Bronchial epithelial cell (primary cell): ENCODE results near the gene WWP2. TPM values are rescaled to one million over a fixed set of nuclear protein-coding genes. Genes with fewer than 3 reads are reported as not detected.

ENCODE experiments used
- DNase-seq: peaks from one replicate; pipeline ENCODE4 v3.0.0-alpha.2; 2010; ENCODE audit warnings: low read depth
- FAIRE-seq: peaks from 2 replicates; lab custom pipeline; 2011; peaks lifted over from hg19 to GRCh38; lab: Jason Lieb, UNC
- H3K27me3 ChIP-seq: 2 replicates; pipeline ENCODE4 v1.5.1; 2011; ENCODE audit warnings: low read length; ENCODE audit not compliant: control insufficient read depth, insufficient read depth
- H3K36me3 ChIP-seq: 2 replicates; pipeline ENCODE4 v1.5.1; 2011; ENCODE audit warnings: low read length; ENCODE audit not compliant: control insufficient read depth, insufficient read depth
- H3K4me3 ChIP-seq: 2 replicates; pipeline ENCODE4 v1.5.1; 2011; ENCODE audit warnings: mild to moderate bottlenecking, low read depth, low read length, control low read depth
- total RNA-seq: library from RNA; depleted of rRNA; stranded (reverse); fragments of >200 nt; gene quantifications from 2 replicates; pipeline ENCODE4 v1.2.1, GENCODE V29; 2014
- TF ChIP-seq, protein P1 (sequence below): IDR thresholded peaks from 2 replicates; pipeline ENCODE4 v1.5.1; 2011; ENCODE audit warnings: mild to moderate bottlenecking, moderate library complexity, low read length, control low read depth, inconsistent platforms; ENCODE audit not compliant: insufficient read depth, severe bottlenecking

WWP2 gene
- total RNA-seq, 1 donor from 2014 or later, result 15.0 TPM

DNA sequence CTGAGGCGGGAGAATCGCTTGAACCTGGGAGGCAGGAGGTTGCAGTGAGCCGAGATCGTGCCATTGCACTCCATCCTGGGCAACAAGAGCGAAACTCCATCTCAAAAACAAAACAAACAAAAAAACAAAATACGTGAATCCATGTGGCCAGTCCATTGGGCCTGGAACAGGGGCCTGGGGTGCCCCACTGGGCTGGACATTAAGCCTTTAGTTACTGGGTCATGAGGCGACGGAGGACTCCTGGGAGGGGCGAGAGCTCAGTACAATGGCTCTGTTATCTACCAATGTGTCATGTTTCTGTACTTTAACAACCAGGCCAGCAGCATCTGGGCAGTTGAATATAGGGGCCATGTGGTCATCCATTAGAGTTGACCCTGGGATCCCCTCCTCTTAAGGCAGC lies 170.1 kb downstream of the WWP2 start:
- H3K36me3 ChIP-seq, result peaks cover 25% of the 10 kb centered on the region
- FAIRE-seq, result no peak

GRCh38 chr16:69932691-69933392 lies 170.7 kb downstream of the WWP2 start:
- FAIRE-seq (no peak), DNase-seq (no peak)
- TF ChIP-seq, protein P1, sequence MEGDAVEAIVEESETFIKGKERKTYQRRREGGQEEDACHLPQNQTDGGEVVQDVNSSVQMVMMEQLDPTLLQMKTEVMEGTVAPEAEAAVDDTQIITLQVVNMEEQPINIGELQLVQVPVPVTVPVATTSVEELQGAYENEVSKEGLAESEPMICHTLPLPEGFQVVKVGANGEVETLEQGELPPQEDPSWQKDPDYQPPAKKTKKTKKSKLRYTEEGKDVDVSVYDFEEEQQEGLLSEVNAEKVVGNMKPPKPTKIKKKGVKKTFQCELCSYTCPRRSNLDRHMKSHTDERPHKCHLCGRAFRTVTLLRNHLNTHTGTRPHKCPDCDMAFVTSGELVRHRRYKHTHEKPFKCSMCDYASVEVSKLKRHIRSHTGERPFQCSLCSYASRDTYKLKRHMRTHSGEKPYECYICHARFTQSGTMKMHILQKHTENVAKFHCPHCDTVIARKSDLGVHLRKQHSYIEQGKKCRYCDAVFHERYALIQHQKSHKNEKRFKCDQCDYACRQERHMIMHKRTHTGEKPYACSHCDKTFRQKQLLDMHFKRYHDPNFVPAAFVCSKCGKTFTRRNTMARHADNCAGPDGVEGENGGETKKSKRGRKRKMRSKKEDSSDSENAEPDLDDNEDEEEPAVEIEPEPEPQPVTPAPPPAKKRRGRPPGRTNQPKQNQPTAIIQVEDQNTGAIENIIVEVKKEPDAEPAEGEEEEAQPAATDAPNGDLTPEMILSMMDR, result no peak
- peaks cover 29% of the 10 kb centered on the region for H3K36me3 ChIP-seq
- H3K27me3 ChIP-seq, result no peaks in the 10 kb centered on the region
- no peak overlapping the region for H3K4me3 ChIP-seq

More for the DNA sequence above, 170.1 kb downstream of the WWP2 start:
- TF ChIP-seq, protein P1, result no peak
- no peaks in the 10 kb centered on the region for H3K27me3 ChIP-seq
- no peak overlapping the region for H3K4me3 ChIP-seq
- no peak for DNase-seq

DNA sequence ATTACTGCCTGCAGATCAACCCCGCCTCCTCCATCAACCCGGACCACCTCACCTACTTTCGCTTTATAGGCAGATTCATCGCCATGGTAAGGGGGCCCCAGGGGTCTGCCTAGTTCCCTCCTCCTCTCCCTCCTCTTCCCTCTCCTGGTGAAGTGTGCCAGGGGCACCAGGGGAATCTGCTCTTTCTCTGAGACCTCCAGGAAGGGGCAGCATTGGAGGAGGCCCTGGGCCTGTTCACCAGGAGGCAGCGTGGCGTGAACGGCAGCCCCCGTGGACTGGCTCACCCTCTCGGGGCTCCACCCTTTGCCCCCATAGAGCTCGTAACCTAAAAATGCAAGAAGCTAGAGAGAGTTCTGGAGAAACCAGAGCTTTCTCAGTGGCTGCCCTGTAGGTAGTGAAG lies 171.9 kb downstream of the WWP2 start:
- TF ChIP-seq, protein P1, result no peak
- DNase-seq, result no peak
- Histone ChIP-seq H3K36me3 (peaks cover 30% of the 10 kb centered on the region), H3K4me3 (no peak overlapping the region), H3K27me3 (no peaks in the 10 kb centered on the region)
- FAIRE-seq, result no peak

DNA sequence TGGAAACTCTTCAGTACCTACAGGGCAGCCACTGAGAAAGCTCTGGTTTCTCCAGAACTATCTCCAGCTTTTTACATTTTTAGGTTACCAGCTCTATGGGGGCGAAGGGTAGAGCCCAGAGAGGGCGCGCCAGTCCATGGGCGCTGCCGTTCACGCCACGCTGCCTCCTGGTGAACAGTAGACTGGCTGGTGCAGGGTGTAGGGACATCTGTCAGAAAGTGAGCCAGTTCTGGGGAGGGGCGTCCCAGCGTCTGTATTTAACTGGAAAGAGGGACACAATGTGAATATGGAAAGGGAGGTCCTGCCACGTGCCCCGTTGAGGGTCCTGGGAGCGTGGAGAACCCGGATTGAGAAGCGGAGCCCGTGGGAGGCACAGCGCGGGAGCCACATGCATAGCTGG lies 172.6 kb downstream of the WWP2 start:
- H3K36me3 ChIP-seq, result peaks cover 33% of the 10 kb centered on the region
- FAIRE-seq (no peak), DNase-seq (no peak)

DNA sequence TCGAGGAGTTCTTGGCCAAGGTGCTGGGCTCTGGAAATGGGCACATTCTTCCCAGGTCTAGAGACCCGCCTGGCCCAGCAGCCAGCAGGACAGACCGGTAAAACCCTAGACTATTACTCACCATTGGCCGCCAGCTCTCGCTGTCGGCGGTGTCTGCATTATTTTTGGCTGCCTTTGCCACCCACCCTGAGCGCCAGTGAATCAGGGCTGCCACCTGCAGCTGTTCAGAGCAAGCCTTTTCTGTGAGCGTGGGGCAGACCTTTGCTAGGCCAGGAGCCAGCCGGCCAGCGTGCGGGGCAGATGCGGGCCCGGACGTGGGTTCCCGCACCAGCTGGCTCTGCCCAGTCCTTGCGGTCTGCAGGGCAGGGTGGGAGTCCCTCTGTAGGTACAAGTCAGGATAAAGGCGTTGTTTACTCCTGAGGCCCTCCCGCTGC lies 173.2 kb downstream of the WWP2 start:
- H3K36me3 ChIP-seq, result peaks cover 33% of the 10 kb centered on the region

More for the DNA sequence above, 172.6 kb downstream of the WWP2 start:
- Histone ChIP-seq H3K4me3 (no peak overlapping the region), H3K27me3 (no peaks in the 10 kb centered on the region)
- TF ChIP-seq, protein P1, result no peak

More for the DNA sequence above, 173.2 kb downstream of the WWP2 start:
- TF ChIP-seq, protein P1, result no peak
- FAIRE-seq (no peak), DNase-seq (no peak)
- Histone ChIP-seq H3K27me3 (no peaks in the 10 kb centered on the region), H3K4me3 (no peak overlapping the region)
